HL-60/S4 treated with retinoic acid at 250 ng/mL for 4 days and 3 days (cell line): ENCODE results near the gene SNX4.

Experiments used
- in situ Hi-C: fragments of 300-500 bp; cut with MboI; formaldehyde crosslinking; loops from 2 replicates; pipeline ENCODE4 v1.7.0; 2022; ENCODE audit warnings: low sequenced_read_pairs

Gene SNX4

DNA sequence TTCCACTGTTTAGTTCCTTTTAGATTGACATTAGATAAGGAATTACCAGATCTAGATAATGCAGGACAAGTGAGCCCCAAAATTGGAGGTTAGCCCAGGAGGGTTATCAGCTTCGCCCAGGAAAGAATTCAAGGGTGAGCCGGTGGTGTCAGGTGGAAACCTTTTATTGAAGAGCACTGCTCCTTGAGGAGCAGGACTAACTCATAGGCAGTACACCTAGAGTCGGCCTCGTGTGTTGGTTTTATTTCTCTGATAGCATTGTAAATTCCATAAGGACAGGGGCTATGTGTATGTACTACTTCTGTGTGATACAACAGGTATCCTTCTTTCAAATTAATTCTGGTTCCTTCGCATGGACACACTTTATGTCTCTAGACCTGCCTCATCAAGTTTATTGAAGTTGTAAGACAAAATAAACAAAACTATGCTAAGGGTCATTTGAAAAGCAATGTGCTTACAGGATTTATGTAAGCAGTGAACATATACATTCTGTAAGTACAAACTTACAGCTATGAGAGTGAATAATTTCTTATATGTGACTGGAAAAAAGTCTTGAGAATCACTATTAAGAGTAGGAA, 57.2 kb downstream of the SNX4 start:
- in situ Hi-C loops: no loop called here

DNA sequence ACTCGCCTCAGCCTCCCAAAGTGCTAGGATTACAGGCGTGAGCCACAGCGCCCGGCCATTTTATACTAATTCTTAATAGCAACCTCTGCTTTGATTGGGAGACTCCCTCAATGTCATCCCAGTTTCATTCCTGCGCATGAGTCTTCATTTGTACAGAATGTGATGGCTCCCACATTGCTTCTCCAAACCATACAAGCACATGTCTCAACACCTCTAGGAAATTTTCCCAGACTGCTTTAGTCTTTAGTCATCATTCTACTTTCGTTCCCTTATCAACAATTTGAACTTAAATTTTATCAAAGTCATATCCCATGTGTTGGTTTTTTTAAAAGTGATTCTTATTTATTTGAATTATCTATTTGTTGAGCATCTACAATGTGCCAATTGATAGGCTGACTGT, 58.1 kb downstream of the SNX4 start:
- in situ Hi-C loops: no loop called here

DNA sequence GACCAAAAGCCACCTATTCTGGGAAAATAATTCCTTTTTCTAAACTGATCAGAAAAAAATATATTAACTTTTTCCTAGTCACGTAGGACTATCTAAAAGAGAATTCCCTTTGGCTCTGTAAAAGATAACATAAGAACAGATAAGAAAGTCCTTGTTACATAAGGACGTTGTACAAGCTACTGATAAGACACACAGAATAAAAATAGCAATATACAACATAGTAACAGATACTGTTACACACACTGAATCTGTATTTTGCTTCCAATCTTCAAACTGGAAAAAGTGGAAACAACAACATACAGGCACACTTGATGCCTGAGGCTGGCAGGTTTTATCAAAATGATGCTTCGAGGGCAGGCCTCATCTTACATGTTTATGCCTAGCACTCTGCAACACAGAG, 59.8 kb downstream of the SNX4 start:
- in situ Hi-C loops: no loop called here

DNA sequence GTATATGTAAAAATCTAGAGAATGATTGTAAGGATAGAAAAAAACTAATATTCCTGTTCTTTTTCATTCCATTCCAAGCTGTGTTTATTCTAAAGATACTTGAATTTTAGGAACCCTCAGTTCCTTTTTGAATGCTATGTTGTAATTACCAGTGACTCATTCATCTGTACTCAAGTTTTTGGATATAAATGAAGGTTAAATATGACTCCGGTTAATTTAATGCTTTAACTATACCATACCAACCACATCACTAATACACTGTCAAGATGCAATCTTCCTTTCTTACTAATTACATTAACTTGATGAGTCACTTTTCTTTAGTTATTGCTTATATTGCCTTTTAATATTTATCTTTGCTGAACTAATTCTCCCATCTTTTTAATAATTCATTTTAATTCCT, 76.1 kb downstream of the SNX4 start:
- in situ Hi-C loops: loop anchor here (25.0 kb wide), 1 partner anchor 682 kb away; no protein-coding TSS in a partner anchor

DNA sequence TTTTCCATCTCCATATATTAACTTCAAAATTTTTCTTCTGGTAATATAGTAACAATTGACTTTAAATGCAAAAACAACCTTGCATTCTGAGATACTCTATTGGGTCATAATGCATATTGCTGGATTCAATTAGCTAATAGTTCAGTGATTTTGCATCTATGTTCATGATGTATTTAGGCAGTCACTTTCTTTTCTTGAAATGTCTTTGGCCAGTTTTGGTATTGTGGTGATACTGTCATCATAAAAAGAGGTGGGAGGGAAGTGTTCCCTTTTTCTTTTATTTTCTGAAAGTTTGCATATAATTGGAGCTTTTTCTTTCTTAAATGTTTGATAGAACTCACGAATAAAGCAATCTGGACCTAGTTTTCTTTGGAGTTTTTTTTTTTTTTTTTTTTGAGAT, 77.5 kb downstream of the SNX4 start:
- in situ Hi-C loops: loop anchor here (25.0 kb wide), 1 partner anchor 680 kb away; no protein-coding TSS in a partner anchor

DNA sequence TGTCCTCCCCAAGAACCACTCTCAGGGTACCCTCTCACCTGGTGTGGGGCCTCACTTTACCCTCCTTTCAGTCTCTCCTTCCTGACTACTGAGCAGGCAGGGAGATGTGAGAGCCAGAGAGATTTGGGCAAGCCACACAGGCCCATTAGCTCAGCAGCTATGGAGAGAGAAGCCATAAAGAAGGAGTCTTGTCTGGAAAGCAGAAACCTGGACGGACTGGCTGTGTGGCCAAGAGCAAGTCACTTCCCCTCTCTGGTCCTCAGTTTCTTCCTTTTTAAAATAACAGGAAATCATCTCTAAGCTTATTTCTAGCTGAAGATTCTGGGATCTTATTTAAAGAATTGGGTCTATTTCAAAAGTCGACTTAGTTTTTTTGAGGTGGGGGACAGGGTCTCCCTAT, 79.0 kb downstream of the SNX4 start:
- in situ Hi-C loops: loop anchor here (25.0 kb wide), 1 partner anchor 679 kb away; no protein-coding TSS in a partner anchor

DNA sequence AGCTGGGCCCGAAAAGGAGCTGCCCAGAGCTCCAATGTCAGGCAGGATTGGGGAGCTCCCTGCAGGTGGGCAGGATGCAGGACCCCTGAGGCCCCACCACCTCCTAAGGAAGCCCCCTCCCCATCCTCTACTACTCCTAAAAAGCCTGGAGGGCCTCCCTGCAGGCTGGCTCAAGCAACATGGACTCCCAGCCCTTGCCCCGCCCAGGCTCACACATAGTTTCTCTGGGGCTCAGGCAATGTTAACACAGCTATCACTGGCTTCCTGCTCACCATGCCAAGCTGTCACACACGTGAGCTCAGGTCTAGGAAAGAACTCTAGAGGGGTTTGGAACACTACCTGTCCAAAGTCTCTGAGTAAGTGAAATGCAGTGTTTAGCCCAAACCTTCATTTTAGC, 79.4 kb downstream of the SNX4 start:
- in situ Hi-C loops: loop anchor here (25.0 kb wide), 1 partner anchor 678 kb away; no protein-coding TSS in a partner anchor

DNA sequence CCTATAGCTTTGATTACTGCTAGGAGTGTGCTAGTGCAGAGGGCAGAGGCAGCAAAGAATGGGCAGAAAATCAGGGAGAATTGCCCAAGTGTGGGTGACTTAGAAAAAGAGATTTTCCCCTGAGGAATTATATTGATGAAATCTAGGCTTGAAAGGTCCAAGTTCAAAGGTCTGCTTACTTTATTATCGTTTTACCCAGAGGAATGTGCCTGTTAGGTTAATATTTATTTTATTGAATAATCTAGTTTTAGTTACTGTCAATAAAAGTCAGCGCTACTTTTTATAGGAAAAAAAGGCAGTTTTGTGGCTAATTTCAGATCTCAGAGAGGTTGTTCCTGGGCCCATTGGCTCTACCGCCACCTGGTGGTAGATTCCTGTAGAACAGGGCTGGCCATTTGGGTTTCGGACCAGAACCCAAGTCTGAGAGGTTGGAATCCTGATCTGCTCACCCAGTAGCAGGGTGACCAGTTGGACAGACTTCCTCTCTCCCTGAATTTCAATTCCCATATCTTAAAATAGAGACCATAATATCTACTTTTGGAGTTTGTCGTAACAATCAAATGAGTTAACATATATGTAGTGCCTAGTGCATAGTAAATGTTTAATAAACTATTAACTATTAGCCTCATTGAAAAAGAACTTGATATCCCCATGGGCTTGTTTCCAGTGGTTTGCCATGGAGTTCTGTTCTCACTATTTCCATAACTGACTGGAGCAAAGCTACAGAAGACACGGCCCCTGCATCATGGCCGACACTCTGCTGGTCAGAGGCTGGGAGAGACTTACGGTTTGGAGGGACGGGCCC, 82.2 kb downstream of the SNX4 start:
- in situ Hi-C loops: loop anchor here (25.0 kb wide), 1 partner anchor 676 kb away; no protein-coding TSS in a partner anchor

DNA sequence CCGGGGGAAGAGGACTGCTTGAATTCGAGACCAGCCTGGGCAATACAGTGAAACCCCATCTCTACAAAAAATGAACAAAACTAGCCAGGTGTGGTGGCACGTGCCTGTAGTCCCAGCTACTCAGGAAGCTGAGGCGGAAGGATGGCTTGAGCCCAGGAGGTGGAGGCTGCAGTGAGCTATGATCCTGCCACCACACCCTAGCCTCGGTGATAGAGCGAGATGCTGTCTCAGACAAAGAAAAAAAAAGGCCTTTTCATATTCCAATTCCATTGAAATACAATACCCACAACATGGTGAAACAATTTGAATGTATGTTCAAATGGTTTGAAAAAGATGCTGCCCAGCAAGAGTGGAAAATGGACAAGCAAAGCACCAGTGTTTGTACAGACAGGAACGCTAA, 83.1 kb downstream of the SNX4 start:
- in situ Hi-C loops: loop anchor here (25.0 kb wide), 1 partner anchor 675 kb away; no protein-coding TSS in a partner anchor

DNA sequence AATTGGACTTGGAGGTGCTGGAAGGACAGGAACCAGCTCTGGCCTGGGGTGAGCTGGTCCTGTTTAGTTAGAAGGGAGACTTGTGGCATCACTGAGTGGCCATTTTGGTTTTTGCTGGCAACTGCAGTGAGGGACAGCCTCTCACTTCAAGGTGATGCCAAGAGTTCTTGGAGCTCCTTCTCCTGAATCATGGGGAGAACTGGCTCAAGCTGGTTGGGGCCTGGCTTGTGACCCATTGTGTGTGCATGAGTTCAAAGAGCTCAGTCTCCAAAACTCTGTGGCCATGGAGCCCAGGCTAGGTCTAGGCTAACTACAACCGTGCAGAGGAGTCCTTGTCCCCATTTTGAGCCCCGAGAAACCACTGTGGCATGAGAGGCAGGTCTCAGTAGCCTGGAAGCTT, 84.8 kb downstream of the SNX4 start:
- in situ Hi-C loops: loop anchor here (25.0 kb wide), 1 partner anchor 673 kb away; no protein-coding TSS in a partner anchor

DNA sequence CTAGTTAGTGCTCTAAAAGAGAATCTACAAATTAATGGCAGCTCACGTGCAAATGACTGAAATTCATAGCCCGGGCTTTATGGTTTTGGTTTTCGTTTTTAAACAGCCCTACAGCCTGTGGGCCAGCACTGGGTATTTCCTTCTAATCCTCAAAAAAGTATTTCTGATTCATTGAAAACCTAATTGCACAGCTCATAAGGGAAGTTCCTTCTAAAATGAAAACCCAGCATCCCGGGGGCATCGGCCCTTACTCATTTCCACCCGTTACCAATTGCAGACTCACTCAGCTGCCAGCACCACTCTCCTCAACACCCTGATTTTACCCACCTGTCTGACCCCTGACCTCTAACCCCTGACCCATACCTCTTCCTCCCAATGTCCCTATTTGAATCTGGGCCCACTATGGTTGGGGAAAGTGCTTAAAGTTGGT, 85.4 kb downstream of the SNX4 start:
- in situ Hi-C loops: loop anchor here (25.0 kb wide), 1 partner anchor 672 kb away; no protein-coding TSS in a partner anchor

DNA sequence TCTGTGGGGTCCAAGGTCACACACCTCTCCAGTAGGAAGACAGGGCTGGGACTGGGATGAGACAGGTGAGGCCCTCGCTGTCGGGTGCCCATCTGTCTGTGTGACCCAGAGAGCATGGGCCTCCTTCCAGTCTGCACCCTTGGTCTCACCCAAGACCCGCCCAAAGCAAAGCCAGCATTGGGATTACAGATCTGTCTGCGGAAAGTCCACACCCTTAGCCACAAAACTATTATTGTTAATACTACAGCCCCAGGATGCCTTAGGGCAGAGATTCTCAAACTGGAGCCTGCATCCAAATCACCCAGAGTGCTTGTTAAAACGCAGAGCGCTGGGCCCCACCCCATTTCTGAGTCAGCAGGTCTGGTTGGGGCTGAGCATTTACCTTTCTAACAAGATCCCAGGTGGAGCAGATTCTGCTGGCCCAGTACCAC, 86.4 kb downstream of the SNX4 start:
- in situ Hi-C loops: loop anchor here (25.0 kb wide), 1 partner anchor 671 kb away; no protein-coding TSS in a partner anchor

DNA sequence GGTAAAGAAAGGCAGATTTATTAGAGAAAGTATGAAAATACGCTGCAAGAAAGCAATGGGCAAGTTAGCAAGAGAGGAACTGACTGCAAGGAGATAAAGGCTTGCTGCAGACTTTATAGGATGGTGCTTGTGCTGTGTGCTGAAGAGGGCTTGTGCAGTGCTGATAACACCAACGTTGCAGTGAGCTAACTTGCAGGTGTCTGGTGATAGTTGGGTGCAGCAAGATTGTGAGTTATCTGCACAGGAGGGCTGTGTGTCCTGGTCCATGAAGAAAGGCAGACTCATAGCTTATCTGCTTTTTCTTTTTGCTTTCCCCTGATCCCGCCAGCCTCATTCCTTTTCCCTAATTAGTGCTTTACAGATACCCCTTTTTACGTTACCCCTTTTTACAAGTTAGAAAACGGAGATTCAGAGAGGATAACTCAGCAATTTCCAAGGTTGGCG, 86.9 kb downstream of the SNX4 start:
- in situ Hi-C loops: loop anchor here (25.0 kb wide), 1 partner anchor 671 kb away; no protein-coding TSS in a partner anchor

DNA sequence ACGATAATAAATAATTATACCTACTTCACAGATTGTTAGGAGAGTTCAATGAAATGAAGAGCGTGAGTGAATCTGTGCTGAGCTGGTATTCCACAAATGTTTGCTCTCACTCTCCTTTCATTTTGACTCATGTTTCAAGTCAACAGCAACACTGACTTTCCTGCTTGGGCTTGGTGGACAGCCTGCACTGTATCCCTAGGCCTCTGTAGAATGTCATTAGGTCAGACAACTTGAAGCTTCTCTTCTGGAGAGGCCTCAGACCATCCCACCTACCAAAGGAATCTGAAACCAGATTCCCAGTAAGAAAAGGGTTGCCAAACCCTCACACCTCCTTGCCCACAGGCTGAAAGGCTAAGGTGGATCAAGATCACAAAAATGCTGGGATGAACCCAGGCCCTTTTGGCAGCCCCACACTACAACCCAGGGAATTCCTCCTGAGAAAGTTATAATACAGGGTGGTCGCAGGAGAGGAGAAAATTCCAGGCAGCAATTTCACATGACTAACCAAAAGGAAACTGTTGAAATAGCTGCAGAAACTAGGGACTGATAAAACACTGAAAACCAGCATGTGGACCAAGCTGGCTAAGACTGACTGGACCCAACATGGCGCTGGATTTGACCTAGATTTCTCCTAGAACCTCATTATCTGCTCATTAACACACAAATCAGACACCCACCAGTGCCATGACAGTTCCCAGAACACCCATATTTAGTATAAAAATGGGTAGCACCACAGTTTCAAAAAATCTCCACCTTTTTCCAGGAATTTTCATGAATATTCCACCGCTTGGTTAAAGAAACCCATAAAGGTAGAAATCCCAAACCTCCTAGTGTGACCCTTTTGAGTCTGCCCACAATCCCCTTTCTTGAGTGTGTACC, 87.9 kb downstream of the SNX4 start:
- in situ Hi-C loops: loop anchor here (25.0 kb wide), 1 partner anchor 670 kb away; no protein-coding TSS in a partner anchor

DNA sequence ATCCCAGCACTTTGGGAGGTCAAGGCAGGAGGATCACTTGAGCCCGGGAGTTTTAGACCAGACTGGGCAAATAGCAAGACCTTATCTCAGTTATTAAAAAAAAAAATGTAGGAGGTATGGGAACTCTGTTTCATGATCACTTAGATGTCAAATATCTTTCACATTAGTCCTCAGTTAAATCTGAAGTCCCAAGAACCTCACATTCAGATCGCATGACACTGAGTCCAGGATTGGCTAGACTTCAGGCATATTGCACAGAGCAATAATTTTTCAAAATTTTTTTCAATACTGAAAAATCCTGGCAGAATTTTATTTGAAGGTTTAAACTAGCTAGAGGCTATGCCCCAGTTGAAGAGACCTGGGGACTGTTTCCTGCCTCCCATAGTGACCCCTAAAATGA, 88.6 kb downstream of the SNX4 start:
- in situ Hi-C loops: loop anchor here (25.0 kb wide), 1 partner anchor 669 kb away; no protein-coding TSS in a partner anchor

DNA sequence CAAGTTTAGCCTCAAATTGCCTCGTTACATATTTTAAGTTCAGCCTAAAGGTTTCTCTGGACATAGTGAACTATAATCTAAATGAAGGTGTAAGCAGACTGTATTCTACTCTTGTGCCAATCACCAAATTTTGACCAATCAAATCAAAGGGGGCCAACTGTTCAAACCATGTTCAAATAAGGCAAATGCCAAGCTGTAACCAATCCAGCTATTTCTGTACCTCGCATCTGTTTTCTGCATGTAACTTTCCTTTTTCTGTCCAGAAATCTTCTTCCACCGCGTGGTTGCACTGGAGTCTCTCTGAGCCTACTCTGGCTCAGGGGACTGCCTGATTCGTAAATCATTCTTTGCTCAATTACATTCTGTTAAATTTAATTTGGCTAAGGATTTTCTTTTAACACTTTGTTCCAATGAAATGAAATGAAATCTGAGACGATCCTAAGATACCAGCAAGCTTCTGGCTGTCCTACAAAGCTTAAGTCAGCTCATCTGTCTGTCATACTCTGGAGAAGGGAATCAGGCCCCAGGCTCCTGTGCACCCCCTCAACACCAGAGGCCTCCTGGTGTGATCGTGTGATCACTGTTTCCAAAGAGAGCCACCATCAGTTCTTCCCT, 91.7 kb downstream of the SNX4 start:
- in situ Hi-C loops: loop anchor here (25.0 kb wide), 1 partner anchor 666 kb away; no protein-coding TSS in a partner anchor

DNA sequence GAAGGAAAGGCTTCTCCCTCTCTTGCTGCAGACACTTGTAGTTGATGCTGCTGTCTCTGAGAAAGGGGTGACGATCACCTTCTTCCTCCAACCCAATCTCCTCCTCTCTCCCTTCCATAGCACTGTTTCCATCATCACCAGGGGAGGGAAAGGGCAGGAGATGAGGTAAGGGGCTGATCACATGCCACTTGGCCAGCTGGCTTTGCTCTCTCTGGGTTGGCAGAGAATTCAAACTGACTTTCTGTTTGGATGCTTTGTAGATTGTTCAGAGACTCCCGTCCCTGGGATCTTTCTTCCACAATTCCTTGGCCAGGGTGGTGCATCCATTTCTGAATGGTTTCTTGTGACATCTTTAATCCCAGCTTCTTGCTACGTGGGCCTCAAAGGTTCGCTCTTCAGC, 101.7 kb downstream of the SNX4 start:
- in situ Hi-C loops: no loop called here

DNA sequence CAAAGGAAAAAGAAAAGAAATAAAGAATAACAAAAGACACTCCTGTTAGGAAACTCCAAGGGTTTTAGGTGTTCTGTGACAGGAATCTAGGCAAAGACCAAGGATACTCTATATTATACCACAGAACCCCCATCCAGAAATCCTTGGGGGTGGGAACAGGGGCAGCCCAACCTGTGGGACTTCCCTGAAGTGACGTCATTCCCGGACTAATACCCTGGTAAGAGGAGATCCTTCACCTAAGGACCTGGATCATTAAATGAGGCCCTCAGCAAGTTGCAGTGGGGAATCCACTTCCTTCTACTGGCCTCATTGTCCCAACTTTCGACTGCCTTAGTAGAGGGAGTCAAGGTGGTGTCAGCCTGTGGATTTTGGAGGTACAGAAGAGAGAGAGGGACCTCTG, 103.8 kb downstream of the SNX4 start:
- in situ Hi-C loops: no loop called here

DNA sequence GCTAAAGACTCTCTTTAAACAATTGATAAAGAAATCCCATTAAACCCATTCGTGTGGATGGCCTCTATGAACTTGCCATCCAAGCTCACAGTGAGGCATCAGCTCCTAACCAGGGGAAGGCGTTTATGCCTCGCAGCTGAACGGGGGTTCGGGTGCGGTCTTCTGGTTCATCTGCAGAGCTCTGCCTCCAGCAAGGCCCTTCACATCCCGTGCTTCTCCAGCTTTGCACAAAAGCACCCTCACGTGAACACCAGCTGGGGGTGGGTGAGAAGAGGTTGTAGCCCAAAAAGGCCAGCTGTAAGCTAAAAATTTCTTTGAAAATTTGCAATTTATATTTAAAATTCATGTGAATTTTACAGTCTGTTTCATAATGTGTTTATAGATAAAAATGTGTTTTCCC, 105.3 kb downstream of the SNX4 start:
- in situ Hi-C loops: no loop called here

DNA sequence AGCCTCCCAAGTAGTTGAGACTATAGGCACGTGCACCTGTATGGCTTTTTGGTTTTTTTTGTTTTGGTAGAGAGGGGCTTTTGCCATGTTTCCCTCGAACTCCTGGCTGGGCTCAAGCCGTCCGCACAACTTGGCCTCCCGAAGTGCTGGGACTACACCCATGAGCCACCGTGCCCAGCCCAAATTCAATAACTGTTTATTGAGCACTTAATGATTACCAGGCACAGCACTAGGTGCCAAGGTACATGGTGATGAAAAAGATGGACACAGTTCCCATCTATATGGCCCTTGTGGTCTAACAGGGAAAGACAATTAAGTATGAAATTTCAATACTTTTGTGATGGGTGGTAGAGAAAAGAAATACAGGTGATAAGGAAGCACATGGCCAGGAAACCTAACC, 109.1 kb downstream of the SNX4 start:
- in situ Hi-C loops: no loop called here
